Measurements from ENCODE around the gene LYRM7.
A peak's percentile ranks its signal among the peaks of the same experiment; 100 is the strongest.

The LYRM7 gene

GRCh38 chr5:131163276-131164119 lies 7.2 kb upstream of the LYRM7 start:
- peak; percentile 58 to 88 (median 82) for DNase-seq
- ChIA-PET POLR2A (interaction anchor here (0.7 to 1.5 kb wide), 3 partner anchors 46 to 218 kb away, joined by 3 to 7 read pairs (median 4); partner anchors contain the start of gene CDC42SE2), CTCF (interaction anchor here (0.6 to 4.2 kb wide), 9 partner anchors 11 to 229 kb away, joined by 3 to 19 read pairs (median 3); no protein-coding TSS in a partner anchor)
- H3K9me3 ChIP-seq (ENCODE audit: control extremely low read depth in 1 of 5, control insufficient read depth in 4 of 5, insufficient read depth in 2 of 5, low read depth in 1 of 5, low read length in 4 of 5), result no peaks in the 10 kb centered on the region
- H3K27me3 ChIP-seq (replicated peaks in 2 of 5; ENCODE audit: control insufficient read depth in 4 of 5, insufficient read depth in 5 of 5, low read length in 4 of 5), result no peaks in the 10 kb centered on the region
- 0% methylated on average over 3 of the region's 9 CpGs for WGBS (ENCODE audit: insufficient coverage)
- peaks cover 10 to 42% (median 28%) of the 10 kb centered on the region in 4 experiments for H3K36me3 ChIP-seq (ENCODE audit: control insufficient read depth in 4 of 4, insufficient read depth in 4 of 4, low read length in 3 of 4)
- H3K4me3 ChIP-seq (ENCODE audit: control insufficient read depth in 1 of 7, extremely low read depth in 1 of 7, insufficient read depth in 4 of 7, low read depth in 2 of 7, low read length in 6 of 7), result peak overlapping the region in 6 of 7 experiments; percentile 85 to 98 (median 92)
- peaks cover 18 to 43% (median 23%) of the 10 kb centered on the region in 4 experiments for H3K4me1 ChIP-seq (ENCODE audit: control extremely low read depth in 1 of 4, control insufficient read depth in 4 of 4, insufficient read depth in 4 of 4, low read length in 3 of 4)
- H3K27ac ChIP-seq (ENCODE audit: insufficient read depth in 1 of 2, low read depth in 1 of 2, low read length in 2 of 2, poor library complexity in 1 of 2, severe bottlenecking in 2 of 2), result peak overlapping the region; percentile 95 to 98

- peaks cover 18 to 43% (median 23%) of the 10 kb centered on the region in 4 experiments for H3K4me1 ChIP-seq (ENCODE audit: control extremely low read depth in 1 of 4, control insufficient read depth in 4 of 4, insufficient read depth in 4 of 4, low read length in 3 of 4)
- DNase-seq, result peak; percentile 49 to 79 (median 65)
- H3K27ac ChIP-seq (ENCODE audit: insufficient read depth in 1 of 2, low read depth in 1 of 2, low read length in 2 of 2, poor library complexity in 1 of 2, severe bottlenecking in 2 of 2), result peak overlapping the region; percentile 95 to 98
- under 1% methylated on average over 63 of the region's 73 CpGs for WGBS (ENCODE audit: insufficient coverage)
- no peaks in the 10 kb centered on the region for H3K9me3 ChIP-seq (ENCODE audit: control extremely low read depth in 1 of 5, control insufficient read depth in 4 of 5, insufficient read depth in 2 of 5, low read depth in 1 of 5, low read length in 4 of 5)
- POLR2A ChIA-PET, result interaction anchor here (1.3 to 1.5 kb wide), 2 partner anchors 100 to 217 kb away, joined by 4 to 7 read pairs; partner anchors contain the start of gene CDC42SE2
- peak overlapping the region; percentile 85 to 98 (median 90) for H3K4me3 ChIP-seq (ENCODE audit: control insufficient read depth in 1 of 7, extremely low read depth in 1 of 7, insufficient read depth in 4 of 7, low read depth in 2 of 7, low read length in 6 of 7)
- peaks cover 5 to 32% (median 20%) of the 10 kb centered on the region in 4 experiments for H3K36me3 ChIP-seq (ENCODE audit: control insufficient read depth in 4 of 4, insufficient read depth in 4 of 4, low read length in 3 of 4)
- H3K27me3 ChIP-seq (replicated peaks in 2 of 5; ENCODE audit: control insufficient read depth in 4 of 5, insufficient read depth in 5 of 5, low read length in 4 of 5), result no peaks in the 10 kb centered on the region
- CTCF ChIA-PET, result interaction anchor here (0.6 to 4.2 kb wide), 10 partner anchors 12 to 228 kb away, joined by 3 to 19 read pairs (median 4); no protein-coding TSS in a partner anchor
Measured at GRCh38 chr5:131164191-131165118, 6.3 kb upstream of the LYRM7 start.

- POLR2A ChIA-PET, result interaction anchor here (0.6 kb wide), 1 partner anchor 99 kb away, joined by 3 read pairs; the partner anchor contains the start of gene CDC42SE2
- Histone ChIP-seq H3K27me3 (replicated peaks in 2 of 5; ENCODE audit: control insufficient read depth in 4 of 5, insufficient read depth in 5 of 5, low read length in 4 of 5) (no peaks in the 10 kb centered on the region), H3K4me1 (ENCODE audit: control extremely low read depth in 1 of 4, control insufficient read depth in 4 of 4, insufficient read depth in 4 of 4, low read length in 3 of 4) (peaks cover 22 to 46% (median 23%) of the 10 kb centered on the region in 4 experiments), H3K9me3 (ENCODE audit: control extremely low read depth in 1 of 5, control insufficient read depth in 4 of 5, insufficient read depth in 2 of 5, low read depth in 1 of 5, low read length in 4 of 5) (no peaks in the 10 kb centered on the region), H3K27ac (ENCODE audit: insufficient read depth in 1 of 2, low read depth in 1 of 2, low read length in 2 of 2, poor library complexity in 1 of 2, severe bottlenecking in 2 of 2) (peak within 1 kb of the TSS; percentile 95 to 98), H3K4me3 (ENCODE audit: control insufficient read depth in 1 of 7, extremely low read depth in 1 of 7, insufficient read depth in 4 of 7, low read depth in 2 of 7, low read length in 6 of 7) (peak within 1 kb of the TSS; percentile 85 to 98 (median 90)), H3K36me3 (ENCODE audit: control insufficient read depth in 4 of 4, insufficient read depth in 4 of 4, low read length in 3 of 4) (peaks cover 5 to 24% (median 16%) of the 10 kb centered on the region in 4 experiments)
- CTCF ChIA-PET, result interaction anchor here (0.6 to 1.8 kb wide), 7 partner anchors 30 to 217 kb away, joined by 3 to 9 read pairs (median 3); no protein-coding TSS in a partner anchor
- DNase-seq, result peak; percentile 92 to 93 (median 92)
- 0% methylated on average over 29 of the region's 33 CpGs for WGBS (ENCODE audit: insufficient coverage)
Measured at GRCh38 chr5:131165119-131165727, 5.5 kb upstream of the LYRM7 start, which contains the start of gene HINT1. HINT1 (minus strand) TSS chr5:131165256; CDS start chr5:131165205, 51 bp downstream.

GRCh38 chr5:131167615-131168014 lies 3.1 kb upstream of the LYRM7 start:
- WGBS (ENCODE audit: insufficient coverage), result 96% methylated on average over 5 of the region's 5 CpGs
- CTCF ChIA-PET, result interaction anchor here (1.1 kb wide), 1 partner anchor 9 kb away, joined by 3 read pairs; no protein-coding TSS in a partner anchor
- H3K4me1 ChIP-seq (ENCODE audit: control extremely low read depth in 1 of 4, control insufficient read depth in 4 of 4, insufficient read depth in 4 of 4, low read length in 3 of 4), result peaks cover 21 to 43% (median 31%) of the 10 kb centered on the region in 4 experiments
- peaks cover 0 to 2% (median under 1%) of the 10 kb centered on the region in 4 experiments for H3K36me3 ChIP-seq (ENCODE audit: control insufficient read depth in 4 of 4, insufficient read depth in 4 of 4, low read length in 3 of 4)
- H3K9me3 ChIP-seq (ENCODE audit: control extremely low read depth in 1 of 5, control insufficient read depth in 4 of 5, insufficient read depth in 2 of 5, low read depth in 1 of 5, low read length in 4 of 5), result no peaks in the 10 kb centered on the region
- no peak overlapping the region for H3K4me3 ChIP-seq (ENCODE audit: control insufficient read depth in 1 of 7, extremely low read depth in 1 of 7, insufficient read depth in 4 of 7, low read depth in 2 of 7, low read length in 6 of 7)
- H3K27ac ChIP-seq (ENCODE audit: insufficient read depth in 1 of 2, low read depth in 1 of 2, low read length in 2 of 2, poor library complexity in 1 of 2, severe bottlenecking in 2 of 2), result no peak overlapping the region
- H3K27me3 ChIP-seq (replicated peaks in 2 of 5; ENCODE audit: control insufficient read depth in 4 of 5, insufficient read depth in 5 of 5, low read length in 4 of 5), result no peaks in the 10 kb centered on the region
- POLR2A ChIA-PET, result no interaction called here
- DNase-seq, result no peak

GRCh38 chr5:131169810-131170539 lies 769 bp upstream of the LYRM7 start:
- no peaks in the 10 kb centered on the region for H3K9me3 ChIP-seq (ENCODE audit: control extremely low read depth in 1 of 5, control insufficient read depth in 4 of 5, insufficient read depth in 2 of 5, low read depth in 1 of 5, low read length in 4 of 5)
- peaks cover 15 to 31% (median 22%) of the 10 kb centered on the region in 4 experiments for H3K4me1 ChIP-seq (ENCODE audit: control extremely low read depth in 1 of 4, control insufficient read depth in 4 of 4, insufficient read depth in 4 of 4, low read length in 3 of 4)
- ChIA-PET CTCF (no interaction called here), POLR2A (no interaction called here)
- H3K27me3 ChIP-seq (replicated peaks in 2 of 5; ENCODE audit: control insufficient read depth in 4 of 5, insufficient read depth in 5 of 5, low read length in 4 of 5), result no peaks in the 10 kb centered on the region
- no peak for DNase-seq
- H3K27ac ChIP-seq (ENCODE audit: insufficient read depth in 1 of 2, low read depth in 1 of 2, low read length in 2 of 2, poor library complexity in 1 of 2, severe bottlenecking in 2 of 2), result peak overlapping the region; percentile 26 to 84
- WGBS (ENCODE audit: insufficient coverage), result 28% methylated on average over 9 of the region's 16 CpGs
- H3K4me3 ChIP-seq (ENCODE audit: control insufficient read depth in 1 of 7, extremely low read depth in 1 of 7, insufficient read depth in 4 of 7, low read depth in 2 of 7, low read length in 6 of 7), result peak overlapping the region in 6 of 7 experiments; percentile 64 to 97 (median 83)
- H3K36me3 ChIP-seq (ENCODE audit: control insufficient read depth in 4 of 4, insufficient read depth in 4 of 4, low read length in 3 of 4), result peaks cover 0 to 1% (median 0%) of the 10 kb centered on the region in 4 experiments
